Neural cell (in vitro differentiated cells): ENCODE measurements around the gene PSMB3. TPM values are rescaled to one million over a fixed set of nuclear protein-coding genes. Genes with fewer than 3 reads are reported as not detected.

Experiments used
- H2AFZ ChIP-seq: fragments of 200-600, 300-800 bp; sonication (generic), shearing (Covaris generic); 2 replicates; pipeline ENCODE4 v1.6.0; 2014; ENCODE audit warnings: low read depth, mild to moderate bottlenecking, antibody characterized with exemption, low read length, moderate library complexity
- H3F3A ChIP-seq: fragments of 200-600 bp; shearing (Covaris generic); 2 replicates; pipeline ENCODE4 v1.6.1; 2016; ENCODE audit warnings: mild to moderate bottlenecking, moderate library complexity, mixed read lengths, antibody characterized with exemption, low read length; ENCODE audit not compliant: insufficient read depth, poor library complexity, severe bottlenecking
- H3K27ac ChIP-seq: fragments of 200-600, 300-800 bp; sonication (generic), shearing (Covaris generic); 2 replicates; pipeline ENCODE4 v1.5.1; 2014; ENCODE audit warnings: mild to moderate bottlenecking, low read length, moderate library complexity
- H3K27me3 ChIP-seq: fragments of 300-800, 200-600 bp; sonication (generic), shearing (Covaris generic); 2 replicates; pipeline ENCODE4 v1.6.0; 2014; ENCODE audit warnings: mild to moderate bottlenecking, low read depth, low read length, moderate library complexity; ENCODE audit not compliant: insufficient read depth
- H3K36me3 ChIP-seq: fragments of 300-800, 200-600 bp; sonication (generic), shearing (Covaris generic); 2 replicates; pipeline ENCODE4 v1.5.1; 2014; ENCODE audit warnings: mild to moderate bottlenecking, antibody characterized with exemption, low read length, moderate library complexity; ENCODE audit not compliant: insufficient read depth
- H3K4me2 ChIP-seq: fragments of 300-800, 200-600 bp; sonication (generic), shearing (Covaris generic); 2 replicates; pipeline ENCODE4 v1.6.0; 2014; ENCODE audit warnings: mild to moderate bottlenecking, low read length
- H3K4me3 ChIP-seq: fragments of 300-800, 200-600 bp; sonication (generic), shearing (Covaris generic); 2 replicates; pipeline ENCODE4 v1.5.1; 2014; ENCODE audit warnings: mild to moderate bottlenecking, low read length, moderate library complexity
- H3K79me2 ChIP-seq: fragments of 200-600 bp; shearing (Covaris generic); replicated peaks from 2 replicates; pipeline ENCODE4 v1.6.0; 2014; ENCODE audit warnings: mild to moderate bottlenecking, low read length, moderate library complexity; ENCODE audit not compliant: insufficient read depth
- H3K9ac ChIP-seq: fragments of 300-800, 200-600 bp; sonication (generic), shearing (Covaris generic); 2 replicates; pipeline ENCODE4 v1.6.1; 2016; ENCODE audit warnings: mild to moderate bottlenecking, low read length, mixed read lengths
- H3K9me2 ChIP-seq: fragments of 200-600 bp; shearing (Covaris generic); 2 replicates; pipeline ENCODE4 v1.6.1; 2016; ENCODE audit warnings: mild to moderate bottlenecking, low read length, mixed read lengths; ENCODE audit not compliant: insufficient read depth
- H3K9me3 ChIP-seq: fragments of 200-600, 300-800 bp; sonication (generic), shearing (Covaris generic); 2 replicates; pipeline ENCODE4 v1.6.1; 2016; ENCODE audit warnings: mild to moderate bottlenecking, mixed run types, low read length, moderate library complexity, mixed read lengths
- H4K20me1 ChIP-seq: fragments of 200-600 bp; shearing (Covaris generic); 2 replicates; pipeline ENCODE4 v1.6.1; 2016; ENCODE audit warnings: mild to moderate bottlenecking, mixed run types; ENCODE audit not compliant: insufficient read depth
- EP300 ChIP-seq: fragments of 450-650 bp; conservative IDR thresholded peaks from 2 replicates; pipeline ENCODE4 v1.6.1; 2014; ENCODE audit warnings: antibody characterized with exemption, mild to moderate bottlenecking, moderate library complexity; ENCODE audit not compliant: poor library complexity, severe bottlenecking
- EZH2 ChIP-seq: fragments of 200-600, 300-800 bp; shearing (Covaris generic), sonication (generic); IDR thresholded peaks from 2 replicates; pipeline ENCODE4 v1.6.1; 2014; ENCODE audit warnings: antibody characterized with exemption, low read length, borderline replicate concordance, mild to moderate bottlenecking; ENCODE audit not compliant: insufficient read depth, poor library complexity, severe bottlenecking
- MXI1 ChIP-seq: fragments of 450-650 bp; conservative IDR thresholded peaks from 2 replicates; pipeline ENCODE4 v1.6.1; 2014; ENCODE audit warnings: antibody characterized with exemption, mild to moderate bottlenecking; ENCODE audit not compliant: poor library complexity, severe bottlenecking
- POLR2AphosphoS5 ChIP-seq: IDR thresholded peaks from 2 replicates; pipeline ENCODE4 v1.6.1; 2012
- RAD21 ChIP-seq: fragments of 450-650 bp; conservative IDR thresholded peaks from 2 replicates; pipeline ENCODE4 v1.6.1; 2014; ENCODE audit warnings: antibody characterized with exemption, mild to moderate bottlenecking, moderate library complexity
- SMC3 ChIP-seq: fragments of 450-650 bp; conservative IDR thresholded peaks from 2 replicates; pipeline ENCODE4 v1.6.1; 2014; ENCODE audit warnings: antibody characterized with exemption, mild to moderate bottlenecking, moderate library complexity; ENCODE audit not compliant: poor library complexity
- TAF1 ChIP-seq: IDR thresholded peaks from 2 replicates; pipeline ENCODE4 v1.6.1; 2012; ENCODE audit warnings: low read depth
- polyA minus RNA-seq: library from RNA; depleted of rRNA, polyadenylated mRNA; stranded (reverse); fragments of >200 nt; gene quantifications from 2 replicates; pipeline ENCODE4 v1.2.3, GENCODE V29; 2014
- polyA plus RNA-seq: library from polyadenylated mRNA; depleted of rRNA; stranded (reverse); fragments of >200 nt; gene quantifications from 2 replicates; pipeline ENCODE4 v1.2.3, GENCODE V29; 2014
- TF ChIP-seq, protein P1 (sequence below): fragments of 450-650 bp; IDR thresholded peaks from 2 replicates; pipeline ENCODE4 v1.5.1; 2014; ENCODE audit warnings: antibody characterized with exemption, mild to moderate bottlenecking, moderate library complexity; ENCODE audit not compliant: poor library complexity, severe bottlenecking
- TF ChIP-seq, protein P2 (sequence below): IDR thresholded peaks from 2 replicates; pipeline ENCODE4 v1.6.1; 2012; ENCODE audit warnings: borderline replicate concordance

Gene PSMB3
- polyA plus RNA-seq = 300 and 338 TPM in 2 replicates
- polyA minus RNA-seq = 94.8 and 133 TPM in 2 replicates

DNA sequence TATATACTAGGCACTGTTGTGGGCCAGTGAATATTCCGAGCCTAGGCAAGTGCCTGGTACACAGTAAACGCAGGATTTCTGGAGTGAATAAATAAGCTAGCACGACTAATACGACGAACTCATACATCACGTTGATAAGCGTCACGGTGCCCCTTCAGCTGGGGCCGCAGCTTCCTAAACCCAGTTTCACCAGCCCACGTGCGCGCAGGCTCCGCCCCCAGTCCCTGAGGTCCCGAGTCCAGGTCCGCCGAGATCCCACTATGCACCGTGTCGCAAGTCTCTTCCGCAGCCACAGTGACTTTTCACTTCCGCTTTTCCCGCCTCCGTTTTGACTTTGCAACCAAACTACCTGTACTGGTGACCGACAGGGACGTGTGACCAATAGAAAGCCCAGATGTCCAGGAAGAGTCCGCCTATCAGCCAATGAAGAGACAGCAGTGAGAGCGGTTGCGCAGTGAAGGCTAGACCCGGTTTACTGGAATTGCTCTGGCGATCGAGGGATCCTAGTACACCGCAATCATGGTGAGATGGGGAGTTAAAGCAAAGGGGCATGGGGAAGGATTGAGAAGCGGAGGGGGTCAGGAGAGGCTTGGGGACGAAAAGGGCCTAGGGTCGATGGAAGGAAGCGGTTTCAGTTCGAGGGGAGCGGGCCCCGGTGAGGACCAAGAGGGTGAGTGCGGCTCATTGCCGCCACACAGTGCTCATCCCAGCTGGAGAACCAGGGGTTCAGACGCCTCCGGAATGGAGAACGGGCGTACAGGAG, at the start of gene PSMB3:
PSMB3 (plus strand) TSS at position 434 of the 763 bp plus-strand sequence; CDS start at position 520, 86 bp downstream.
- TF ChIP-seq, protein P1, sequence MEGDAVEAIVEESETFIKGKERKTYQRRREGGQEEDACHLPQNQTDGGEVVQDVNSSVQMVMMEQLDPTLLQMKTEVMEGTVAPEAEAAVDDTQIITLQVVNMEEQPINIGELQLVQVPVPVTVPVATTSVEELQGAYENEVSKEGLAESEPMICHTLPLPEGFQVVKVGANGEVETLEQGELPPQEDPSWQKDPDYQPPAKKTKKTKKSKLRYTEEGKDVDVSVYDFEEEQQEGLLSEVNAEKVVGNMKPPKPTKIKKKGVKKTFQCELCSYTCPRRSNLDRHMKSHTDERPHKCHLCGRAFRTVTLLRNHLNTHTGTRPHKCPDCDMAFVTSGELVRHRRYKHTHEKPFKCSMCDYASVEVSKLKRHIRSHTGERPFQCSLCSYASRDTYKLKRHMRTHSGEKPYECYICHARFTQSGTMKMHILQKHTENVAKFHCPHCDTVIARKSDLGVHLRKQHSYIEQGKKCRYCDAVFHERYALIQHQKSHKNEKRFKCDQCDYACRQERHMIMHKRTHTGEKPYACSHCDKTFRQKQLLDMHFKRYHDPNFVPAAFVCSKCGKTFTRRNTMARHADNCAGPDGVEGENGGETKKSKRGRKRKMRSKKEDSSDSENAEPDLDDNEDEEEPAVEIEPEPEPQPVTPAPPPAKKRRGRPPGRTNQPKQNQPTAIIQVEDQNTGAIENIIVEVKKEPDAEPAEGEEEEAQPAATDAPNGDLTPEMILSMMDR = peak; percentile 28
- peak; percentile 72 for TF ChIP-seq POLR2AphosphoS5
- no peak for TF ChIP-seq EZH2
- TF ChIP-seq, protein P2, sequence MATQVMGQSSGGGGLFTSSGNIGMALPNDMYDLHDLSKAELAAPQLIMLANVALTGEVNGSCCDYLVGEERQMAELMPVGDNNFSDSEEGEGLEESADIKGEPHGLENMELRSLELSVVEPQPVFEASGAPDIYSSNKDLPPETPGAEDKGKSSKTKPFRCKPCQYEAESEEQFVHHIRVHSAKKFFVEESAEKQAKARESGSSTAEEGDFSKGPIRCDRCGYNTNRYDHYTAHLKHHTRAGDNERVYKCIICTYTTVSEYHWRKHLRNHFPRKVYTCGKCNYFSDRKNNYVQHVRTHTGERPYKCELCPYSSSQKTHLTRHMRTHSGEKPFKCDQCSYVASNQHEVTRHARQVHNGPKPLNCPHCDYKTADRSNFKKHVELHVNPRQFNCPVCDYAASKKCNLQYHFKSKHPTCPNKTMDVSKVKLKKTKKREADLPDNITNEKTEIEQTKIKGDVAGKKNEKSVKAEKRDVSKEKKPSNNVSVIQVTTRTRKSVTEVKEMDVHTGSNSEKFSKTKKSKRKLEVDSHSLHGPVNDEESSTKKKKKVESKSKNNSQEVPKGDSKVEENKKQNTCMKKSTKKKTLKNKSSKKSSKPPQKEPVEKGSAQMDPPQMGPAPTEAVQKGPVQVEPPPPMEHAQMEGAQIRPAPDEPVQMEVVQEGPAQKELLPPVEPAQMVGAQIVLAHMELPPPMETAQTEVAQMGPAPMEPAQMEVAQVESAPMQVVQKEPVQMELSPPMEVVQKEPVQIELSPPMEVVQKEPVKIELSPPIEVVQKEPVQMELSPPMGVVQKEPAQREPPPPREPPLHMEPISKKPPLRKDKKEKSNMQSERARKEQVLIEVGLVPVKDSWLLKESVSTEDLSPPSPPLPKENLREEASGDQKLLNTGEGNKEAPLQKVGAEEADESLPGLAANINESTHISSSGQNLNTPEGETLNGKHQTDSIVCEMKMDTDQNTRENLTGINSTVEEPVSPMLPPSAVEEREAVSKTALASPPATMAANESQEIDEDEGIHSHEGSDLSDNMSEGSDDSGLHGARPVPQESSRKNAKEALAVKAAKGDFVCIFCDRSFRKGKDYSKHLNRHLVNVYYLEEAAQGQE = no peak
- TF ChIP-seq EP300 = no peak
- TF ChIP-seq MXI1 = peak; percentile 99
- peak; percentile 50 for TF ChIP-seq RAD21
- TF ChIP-seq SMC3 = peak; percentile 54
- peak; percentile 43 for TF ChIP-seq TAF1
- H3K4me3 ChIP-seq = peak within 1 kb of the TSS; percentile 94
- H3K27ac ChIP-seq = peak within 1 kb of the TSS; percentile 94
- peaks cover 15% of the 10 kb centered on the region for H3K79me2 ChIP-seq
- no peaks in the 10 kb centered on the region for H4K20me1 ChIP-seq
- peak within 1 kb of the TSS; percentile 84 for H2AFZ ChIP-seq
- no peaks in the 10 kb centered on the region for H3F3A ChIP-seq
- peak within 1 kb of the TSS; percentile 76 for H3K4me2 ChIP-seq
- peak within 1 kb of the TSS; percentile 92 for H3K9ac ChIP-seq
- H3K27me3 ChIP-seq = no peaks in the 10 kb centered on the region
- no peaks in the 10 kb centered on the region for H3K9me3 ChIP-seq
- peaks cover 6% of the 10 kb centered on the region for H3K36me3 ChIP-seq
- no peaks in the 10 kb centered on the region for H3K9me2 ChIP-seq

- Histone ChIP-seq H3F3A (no peaks in the 10 kb centered on the region), H3K9me2 (no peaks in the 10 kb centered on the region), H3K79me2 (peaks cover 19% of the 10 kb centered on the region), H2AFZ (no peak overlapping the region), H4K20me1 (no peaks in the 10 kb centered on the region), H3K4me3 (peak overlapping the region; percentile 81), H3K27ac (no peak overlapping the region), H3K4me2 (no peak overlapping the region), H3K9ac (no peak overlapping the region), H3K36me3 (no peaks in the 10 kb centered on the region), H3K27me3 (peaks cover 29% of the 10 kb centered on the region), H3K9me3 (no peaks in the 10 kb centered on the region)
- TF ChIP-seq SMC3 (no peak), MXI1 (no peak), EP300 (no peak), EZH2 (no peak), TAF1 (no peak)
- TF ChIP-seq, protein P2 = no peak
Observed at GRCh38 chr17:38702916-38703741, 49.4 kb upstream of the PSMB3 start.
